SK-N-SH (cell line): ENCODE measurements around the gene SLC7A14. TPM values are rescaled to one million over a fixed set of nuclear protein-coding genes. Genes with fewer than 3 reads are reported as not detected.

ENCODE experiments used
- CTCF ChIA-PET: fragments of 300-600, 350-600 bp; formaldehyde crosslinking; extraction: SDS; loops from one replicate; lab custom pipeline; 2021; lab: Yijun Ruan, JAX
- POLR2A ChIA-PET: fragments of 350-600 bp; sonication (Branson Sonifier 250); formaldehyde crosslinking; extraction: SDS; loops from one replicate; lab custom pipeline; 2020; ENCODE audit warnings: antibody characterized with exemption, inconsistent platforms; lab: Yijun Ruan, JAX
- DNase-seq: peaks from one replicate; pipeline ENCODE4 v3.0.0; 2012
- H2AFZ ChIP-seq: fragments of 200-600 bp; sonication (generic); 2 replicates; pipeline ENCODE4 v1.8.1; 2016; ENCODE audit warnings: antibody characterized with exemption, mild to moderate bottlenecking, low read depth
- H3F3A ChIP-seq: fragments of 200-600 bp; sonication (generic); replicated peaks from 2 replicates; pipeline ENCODE3; 2016; ENCODE audit warnings: antibody characterized with exemption, mild to moderate bottlenecking; ENCODE audit not compliant: insufficient read depth
- H3K27ac ChIP-seq, 2 experiments: fragments of 200-500 bp in 1 of 2; fragments of 200-600 bp in 1 of 2; sonication (Bioruptor generic) in 1 of 2; sonication (generic), shearing (Covaris generic) in 1 of 2; 2 replicates each; pipeline versions ENCODE4 v1.5.1 to v1.6.1; 2014 to 2016; ENCODE audit warnings: low read depth in 2 of 2, inconsistent platforms in 1 of 2, low read length in 1 of 2, mild to moderate bottlenecking in 1 of 2, mixed read lengths in 1 of 2
- H3K27me3 ChIP-seq: fragments of 200-600 bp; sonication (generic), shearing (Covaris generic); 2 replicates; pipeline ENCODE4 v1.6.1; 2016; ENCODE audit warnings: mixed run types; ENCODE audit not compliant: insufficient read depth
- H3K36me3 ChIP-seq, 2 experiments: fragments of 200-500 bp in 1 of 2; fragments of 200-600 bp in 1 of 2; sonication (Bioruptor generic) in 1 of 2; sonication (generic) in 1 of 2; replicated peaks in 1 of 2; 2 replicates each; pipeline versions ENCODE3 to v1.5.1; 2014 to 2016; ENCODE audit warnings: low read length in 1 of 2, mild to moderate bottlenecking in 1 of 2; ENCODE audit not compliant: insufficient read depth in 2 of 2, control insufficient read depth in 1 of 2
- H3K4me1 ChIP-seq, 2 experiments: fragments of 200-500 bp in 1 of 2; fragments of 200-600 bp in 1 of 2; sonication (Bioruptor generic) in 1 of 2; sonication (generic), shearing (Covaris generic) in 1 of 2; 2 replicates each; pipeline versions ENCODE4 v1.5.1 to v1.6.1; 2014 to 2016; ENCODE audit warnings: low read depth in 1 of 2, low read length in 1 of 2, mixed run types in 1 of 2; ENCODE audit not compliant: insufficient read depth in 2 of 2, control insufficient read depth in 1 of 2
- H3K4me2 ChIP-seq: fragments of 200-600 bp; sonication (generic), shearing (Covaris generic); 2 replicates; pipeline ENCODE4 v1.6.1; 2017; ENCODE audit warnings: mixed run types
- H3K4me3 ChIP-seq, 2 experiments: fragments of 200-500 bp in 1 of 2; fragments of 200-600 bp in 1 of 2; sonication (Bioruptor generic) in 1 of 2; sonication (generic), shearing (Covaris generic) in 1 of 2; 2 replicates each; pipeline versions ENCODE4 v1.5.1 to v1.8.1; 2014 to 2016; ENCODE audit warnings: low read depth in 2 of 2, inconsistent platforms in 1 of 2, low read length in 1 of 2, mild to moderate bottlenecking in 1 of 2, mixed read lengths in 1 of 2, moderate library complexity in 1 of 2
- H3K79me2 ChIP-seq: fragments of 200-600 bp; sonication (generic); 2 replicates; pipeline ENCODE4 v1.8.1; 2017; ENCODE audit warnings: mild to moderate bottlenecking; ENCODE audit not compliant: insufficient read depth
- H3K9ac ChIP-seq: fragments of 200-600 bp; sonication (generic); 2 replicates; pipeline ENCODE4 v1.6.1; 2017; ENCODE audit warnings: mixed run types
- H3K9me2 ChIP-seq: fragments of 200-600 bp; sonication (generic); 2 replicates; pipeline ENCODE4 v1.6.1; 2017; ENCODE audit warnings: mixed run types
- H3K9me3 ChIP-seq: fragments of 200-600 bp; sonication (generic); 2 replicates; pipeline ENCODE4 v1.6.1; 2017; ENCODE audit warnings: mixed run types, mild to moderate bottlenecking, moderate library complexity
- H4K20me1 ChIP-seq: fragments of 200-600 bp; sonication (generic); 2 replicates; pipeline ENCODE4 v1.6.1; 2017; ENCODE audit warnings: mild to moderate bottlenecking, mixed run types; ENCODE audit not compliant: insufficient read depth
- CHD2 ChIP-seq: fragments of 150-350 bp; IDR thresholded peaks from 2 replicates; pipeline ENCODE4 v1.6.1; 2018; ENCODE audit warnings: low read length; ENCODE audit not compliant: partially characterized antibody
- EP300 ChIP-seq, 2 experiments: IDR thresholded peaks; 2 replicates each; pipeline versions ENCODE4 v1.4.0 to v1.6.1; 2012; ENCODE audit warnings: borderline replicate concordance in 1 of 2, low read depth in 1 of 2, low read length in 1 of 2
- FOSL2 ChIP-seq: IDR thresholded peaks from 2 replicates; pipeline ENCODE4 v1.4.0; 2012; ENCODE audit warnings: low read depth, mild to moderate bottlenecking, moderate library complexity, borderline replicate concordance
- FOXJ3 ChIP-seq: sonication (generic); formaldehyde crosslinking; IDR thresholded peaks from 2 replicates; pipeline ENCODE4 v1.5.1; 2020; ENCODE audit warnings: mild to moderate bottlenecking, missing genetic modification reagents
- GABPA ChIP-seq: IDR thresholded peaks from 2 replicates; pipeline ENCODE4 v1.4.0; 2012; ENCODE audit warnings: low read depth, mild to moderate bottlenecking
- GATA2 ChIP-seq: sonication (generic); formaldehyde crosslinking; IDR thresholded peaks from 2 replicates; pipeline ENCODE4 v1.5.0; 2020; ENCODE audit warnings: mild to moderate bottlenecking, missing genetic modification reagents
- JUND ChIP-seq: IDR thresholded peaks from 2 replicates; pipeline ENCODE4 v1.4.0; 2012
- MEF2A ChIP-seq: IDR thresholded peaks from 2 replicates; pipeline ENCODE4 v1.4.0; 2012; ENCODE audit warnings: low read depth, borderline replicate concordance
- NFIC ChIP-seq: IDR thresholded peaks from 2 replicates; pipeline ENCODE4 v1.4.0; 2012; ENCODE audit warnings: borderline replicate concordance
- RAD21 ChIP-seq: IDR thresholded peaks from 2 replicates; pipeline ENCODE4 v1.6.1; 2012; ENCODE audit warnings: mild to moderate bottlenecking, low read length
- RCOR1 ChIP-seq: fragments of 150-350 bp; IDR thresholded peaks from 2 replicates; pipeline ENCODE4 v1.6.1; 2017; ENCODE audit warnings: antibody characterized with exemption, low read length
- RFX5 ChIP-seq: IDR thresholded peaks from 2 replicates; pipeline ENCODE4 v1.6.1; 2012; ENCODE audit warnings: mild to moderate bottlenecking, improper control_type of control experiment, low read length
- RXRA ChIP-seq: IDR thresholded peaks from 2 replicates; pipeline ENCODE4 v1.4.0; 2012; ENCODE audit warnings: low read depth, mild to moderate bottlenecking, borderline replicate concordance
- SMC3 ChIP-seq: IDR thresholded peaks from 2 replicates; pipeline ENCODE4 v1.6.1; 2012; ENCODE audit warnings: low read depth, low read length, improper control_type of control experiment
- TCF12 ChIP-seq: IDR thresholded peaks from 2 replicates; pipeline ENCODE4 v1.4.0; 2012
- YY1 ChIP-seq: IDR thresholded peaks from 2 replicates; pipeline ENCODE4 v1.4.0; 2012; ENCODE audit warnings: low read depth, mild to moderate bottlenecking
- WGBS: methylation state at CpG from one replicate; pipeline ENCODE4 v1.1.6; 2017; ENCODE audit warnings: low lambda C conversion rate; 5-methylcytosine and 5-hydroxymethylcytosine counted together
- polyA plus RNA-seq, 3 experiments: library from polyadenylated mRNA; depleted of rRNA; stranded (reverse); fragments of >200 nt; gene quantifications; 2 replicates each; pipeline ENCODE4 v1.2.3, GENCODE V29; 2012
- TF ChIP-seq, protein P1 (sequence below): IDR thresholded peaks from 2 replicates; pipeline ENCODE4 v1.4.0; 2012; ENCODE audit warnings: low read depth, borderline replicate concordance
- TF ChIP-seq, protein P2 (sequence below): IDR thresholded peaks from 2 replicates; pipeline ENCODE4 v1.4.0; 2012; ENCODE audit warnings: low read depth
- TF ChIP-seq, protein P3 (sequence below): fragments of 200-600 bp; sonication (generic); IDR thresholded peaks from 2 replicates; pipeline ENCODE4 v1.6.1; 2017; ENCODE audit warnings: antibody characterized with exemption, mild to moderate bottlenecking, moderate library complexity

SLC7A14 gene
- polyA plus RNA-seq, 1 of the 3 experiments (the other 2 are of a cell fraction), result 2.5 TPM

DNA sequence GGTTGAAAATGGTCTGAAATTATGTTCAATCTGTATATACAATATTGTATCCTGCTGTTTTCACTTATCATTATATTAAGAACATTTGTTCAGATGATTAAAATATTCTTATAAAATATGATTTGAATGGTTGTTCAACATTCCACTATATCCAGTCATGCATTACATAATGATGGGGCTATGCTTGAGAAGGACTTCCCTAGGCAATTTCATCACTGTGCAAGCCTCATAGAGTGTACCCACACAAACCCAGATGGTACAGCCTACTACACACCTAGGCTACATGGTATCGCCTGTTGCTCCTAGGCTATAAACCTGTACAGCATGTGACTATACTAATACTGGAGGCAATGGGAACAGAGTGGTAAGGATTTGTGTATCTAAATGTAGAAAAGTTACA, 30.5 kb downstream of the SLC7A14 start:
- TF ChIP-seq GATA2 (CRISPR knock-in tag), result no peak
- no peak for TF ChIP-seq MEF2A
- TF ChIP-seq, protein P1, sequence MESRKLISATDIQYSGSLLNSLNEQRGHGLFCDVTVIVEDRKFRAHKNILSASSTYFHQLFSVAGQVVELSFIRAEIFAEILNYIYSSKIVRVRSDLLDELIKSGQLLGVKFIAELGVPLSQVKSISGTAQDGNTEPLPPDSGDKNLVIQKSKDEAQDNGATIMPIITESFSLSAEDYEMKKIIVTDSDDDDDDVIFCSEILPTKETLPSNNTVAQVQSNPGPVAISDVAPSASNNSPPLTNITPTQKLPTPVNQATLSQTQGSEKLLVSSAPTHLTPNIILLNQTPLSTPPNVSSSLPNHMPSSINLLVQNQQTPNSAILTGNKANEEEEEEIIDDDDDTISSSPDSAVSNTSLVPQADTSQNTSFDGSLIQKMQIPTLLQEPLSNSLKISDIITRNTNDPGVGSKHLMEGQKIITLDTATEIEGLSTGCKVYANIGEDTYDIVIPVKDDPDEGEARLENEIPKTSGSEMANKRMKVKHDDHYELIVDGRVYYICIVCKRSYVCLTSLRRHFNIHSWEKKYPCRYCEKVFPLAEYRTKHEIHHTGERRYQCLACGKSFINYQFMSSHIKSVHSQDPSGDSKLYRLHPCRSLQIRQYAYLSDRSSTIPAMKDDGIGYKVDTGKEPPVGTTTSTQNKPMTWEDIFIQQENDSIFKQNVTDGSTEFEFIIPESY, result no peak
- TF ChIP-seq YY1, result no peak
- peak; percentile 62 for TF ChIP-seq TCF12
- TF ChIP-seq JUND, result peak; percentile 33; the same call in 1 of the 2 replicates
- TF ChIP-seq CHD2, result no peak
- TF ChIP-seq SMC3, result no peak
- no peak for TF ChIP-seq RCOR1
- TF ChIP-seq FOSL2, result peak; percentile 56
- TF ChIP-seq FOXJ3 (CRISPR knock-in tag), result no peak
- TF ChIP-seq EP300 (IDR thresholded peaks at IDR 0.05; ENCODE audit: borderline replicate concordance in 1 of 2, low read depth in 1 of 2, low read length in 1 of 2), result no peak
- Histone ChIP-seq H3K4me1 (no peaks in the 10 kb centered on the region; a peak in 1 of 4 replicates), H3K9me3 (no peaks in the 10 kb centered on the region), H3K9me2 (no peaks in the 10 kb centered on the region), H3F3A (peaks cover 3% of the 10 kb centered on the region), H3K36me3 (no peaks in the 10 kb centered on the region), H3K4me2 (no peak overlapping the region), H2AFZ (no peak overlapping the region), H3K4me3 (no peak overlapping the region), H3K27ac (no peak overlapping the region), H3K79me2 (no peaks in the 10 kb centered on the region), H3K27me3 (no peaks in the 10 kb centered on the region), H4K20me1 (no peaks in the 10 kb centered on the region), H3K9ac (no peak overlapping the region)
- 100% methylated on average over 1 of the region's 1 CpG for WGBS
- DNase-seq, result no peak
- ChIA-PET POLR2A (no interaction called here), CTCF (no interaction called here)

DNA sequence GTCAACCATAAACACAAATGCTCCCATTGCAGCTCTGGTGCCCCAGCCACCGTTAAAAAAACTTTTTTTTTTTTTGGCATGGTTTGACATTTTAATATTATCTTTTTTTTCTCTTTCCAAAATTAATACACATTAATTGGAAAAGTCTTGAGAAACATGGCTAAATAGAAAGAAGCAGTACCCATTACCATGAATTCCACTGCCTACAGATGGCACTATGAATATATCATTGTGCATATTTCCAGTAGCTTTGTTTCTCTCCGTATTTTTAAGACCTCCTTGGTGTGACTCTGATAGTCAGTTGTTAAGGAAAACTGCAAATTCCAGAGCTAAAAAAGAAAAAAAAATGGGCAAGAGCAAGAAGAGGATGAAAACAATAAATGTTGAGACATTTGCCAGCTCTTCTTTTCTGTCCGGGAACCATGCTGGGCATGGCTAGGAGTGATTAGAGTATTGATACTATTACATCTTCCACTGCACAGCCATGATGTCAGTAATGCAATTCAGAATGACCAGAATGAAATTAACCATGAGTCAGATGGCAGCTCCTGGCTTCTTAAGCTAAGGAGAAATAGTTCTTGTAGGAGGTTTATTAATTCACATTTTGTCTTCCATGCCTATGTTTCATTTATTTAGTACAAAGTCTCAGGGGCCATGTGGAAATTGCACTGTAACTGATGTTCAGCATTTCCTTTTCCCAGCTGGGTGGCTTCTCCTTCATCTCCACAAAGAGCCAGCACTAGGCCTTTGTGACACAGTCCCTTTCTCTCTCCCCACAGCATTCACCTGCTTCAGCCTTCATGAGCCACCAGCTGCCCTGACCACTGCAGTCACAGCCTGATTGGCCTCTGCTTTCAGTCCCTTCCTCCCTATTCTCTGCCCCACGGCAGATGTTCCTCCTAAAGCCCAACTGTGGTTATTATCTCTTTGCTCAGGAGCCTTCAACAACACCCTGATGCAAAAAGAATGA, 31.8 kb downstream of the SLC7A14 start:
- 70% methylated on average over 4 of the region's 4 CpGs for WGBS
- H3K27me3 ChIP-seq, result no peaks in the 10 kb centered on the region
- CTCF ChIA-PET, result interaction anchor here (1.0 to 2.8 kb wide), 10 partner anchors 9 to 260 kb away, joined by 3 to 23 read pairs (median 4); no protein-coding TSS in a partner anchor
- no peaks in the 10 kb centered on the region for H3K36me3 ChIP-seq
- no peaks in the 10 kb centered on the region for H3K9me3 ChIP-seq
- H3K4me2 ChIP-seq, result no peak overlapping the region
- POLR2A ChIA-PET, result interaction anchor here (0.7 kb wide), 1 partner anchor 553 kb away, joined by 9 read pairs; no protein-coding TSS in a partner anchor
- no peak overlapping the region for H3K27ac ChIP-seq
- H2AFZ ChIP-seq, result no peak overlapping the region
- H3K9ac ChIP-seq, result no peak overlapping the region
- no peaks in the 10 kb centered on the region for H4K20me1 ChIP-seq
- no peaks in the 10 kb centered on the region for H3F3A ChIP-seq
- no peak for DNase-seq
- no peaks in the 10 kb centered on the region for H3K79me2 ChIP-seq
- TF ChIP-seq RFX5 (no peak), RAD21 (peak; percentile 38; the same call in 1 of the 2 replicates), RXRA (no peak), SMC3 (peak; percentile 26; the same call in 1 of the 2 replicates), JUND (no peak), GABPA (no peak), YY1 (no peak), NFIC (no peak)
- TF ChIP-seq, protein P2, sequence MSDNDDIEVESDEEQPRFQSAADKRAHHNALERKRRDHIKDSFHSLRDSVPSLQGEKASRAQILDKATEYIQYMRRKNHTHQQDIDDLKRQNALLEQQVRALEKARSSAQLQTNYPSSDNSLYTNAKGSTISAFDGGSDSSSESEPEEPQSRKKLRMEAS, result no peak
- TF ChIP-seq, protein P3, sequence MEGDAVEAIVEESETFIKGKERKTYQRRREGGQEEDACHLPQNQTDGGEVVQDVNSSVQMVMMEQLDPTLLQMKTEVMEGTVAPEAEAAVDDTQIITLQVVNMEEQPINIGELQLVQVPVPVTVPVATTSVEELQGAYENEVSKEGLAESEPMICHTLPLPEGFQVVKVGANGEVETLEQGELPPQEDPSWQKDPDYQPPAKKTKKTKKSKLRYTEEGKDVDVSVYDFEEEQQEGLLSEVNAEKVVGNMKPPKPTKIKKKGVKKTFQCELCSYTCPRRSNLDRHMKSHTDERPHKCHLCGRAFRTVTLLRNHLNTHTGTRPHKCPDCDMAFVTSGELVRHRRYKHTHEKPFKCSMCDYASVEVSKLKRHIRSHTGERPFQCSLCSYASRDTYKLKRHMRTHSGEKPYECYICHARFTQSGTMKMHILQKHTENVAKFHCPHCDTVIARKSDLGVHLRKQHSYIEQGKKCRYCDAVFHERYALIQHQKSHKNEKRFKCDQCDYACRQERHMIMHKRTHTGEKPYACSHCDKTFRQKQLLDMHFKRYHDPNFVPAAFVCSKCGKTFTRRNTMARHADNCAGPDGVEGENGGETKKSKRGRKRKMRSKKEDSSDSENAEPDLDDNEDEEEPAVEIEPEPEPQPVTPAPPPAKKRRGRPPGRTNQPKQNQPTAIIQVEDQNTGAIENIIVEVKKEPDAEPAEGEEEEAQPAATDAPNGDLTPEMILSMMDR, result peak; percentile 27
- no peak overlapping the region for H3K4me3 ChIP-seq
- H3K4me1 ChIP-seq, result no peaks in the 10 kb centered on the region; a peak in 2 of 4 replicates
- H3K9me2 ChIP-seq, result no peaks in the 10 kb centered on the region
